Measurements from ENCODE around the gene SLC25A22. TPM values are rescaled to one million over a fixed set of nuclear protein-coding genes. Genes with fewer than 3 reads are reported as not detected.

The SLC25A22 gene
- total and polyA plus RNA-seq, 9 of the 15 experiments (the other 6 are each of a cell fraction or from before 2014, with no cell fraction given) = 0.41 to 55.4 (median 11.4) TPM

DNA sequence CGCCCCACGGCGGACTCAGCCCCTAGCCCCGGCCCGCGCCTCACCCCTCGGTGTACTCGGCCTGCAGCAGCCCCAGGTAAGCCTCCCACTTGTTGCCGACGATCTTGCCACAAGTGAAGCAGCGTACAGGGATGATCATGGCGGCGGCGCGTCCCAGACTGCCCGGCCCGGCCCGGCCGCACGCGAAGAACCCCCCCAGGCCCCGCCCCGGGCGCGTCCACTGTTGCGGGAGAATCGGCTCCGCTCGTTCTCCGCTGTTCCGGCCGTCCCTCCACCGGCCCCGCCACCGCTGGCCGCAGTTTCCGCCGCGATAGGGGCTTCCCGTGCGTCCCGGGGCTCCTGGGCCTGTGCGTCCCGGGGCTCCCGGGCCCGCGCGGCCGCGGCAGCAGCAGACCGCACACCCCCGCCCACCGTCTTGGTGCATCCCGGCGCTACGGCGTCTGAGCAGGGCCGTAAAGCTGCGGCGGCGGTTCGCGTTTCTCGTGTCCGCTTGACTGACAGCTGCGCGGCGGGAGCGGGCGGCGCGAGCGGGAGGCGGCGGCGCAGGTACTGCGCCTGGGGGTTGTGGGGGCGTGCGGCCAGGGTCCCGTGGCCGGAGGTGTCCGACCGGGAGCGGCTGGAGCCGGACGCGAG, 44.4 kb upstream of the SLC25A22 start, which contains the start of the genes POLR2L and TSPAN4 (continued):
- no peak for TF ChIP-seq JUNB (CRISPR knock-in tag; conservative IDR thresholded peaks at IDR 0.05)
- TF ChIP-seq, protein P1, sequence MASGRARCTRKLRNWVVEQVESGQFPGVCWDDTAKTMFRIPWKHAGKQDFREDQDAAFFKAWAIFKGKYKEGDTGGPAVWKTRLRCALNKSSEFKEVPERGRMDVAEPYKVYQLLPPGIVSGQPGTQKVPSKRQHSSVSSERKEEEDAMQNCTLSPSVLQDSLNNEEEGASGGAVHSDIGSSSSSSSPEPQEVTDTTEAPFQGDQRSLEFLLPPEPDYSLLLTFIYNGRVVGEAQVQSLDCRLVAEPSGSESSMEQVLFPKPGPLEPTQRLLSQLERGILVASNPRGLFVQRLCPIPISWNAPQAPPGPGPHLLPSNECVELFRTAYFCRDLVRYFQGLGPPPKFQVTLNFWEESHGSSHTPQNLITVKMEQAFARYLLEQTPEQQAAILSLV (tag; IDR thresholded peaks at IDR 0.05) = no peak
- TF ChIP-seq WHSC1 (IDR thresholded peaks at IDR 0.05; ENCODE audit: low read length) = no peak
- TF ChIP-seq NR2C2 (CRISPR knock-in tag; IDR thresholded peaks at IDR 0.05) = peak; percentile 40
- TF ChIP-seq NR2C2 (tag; IDR thresholded peaks at IDR 0.05) = no peak; the same call in 1 of the 2 replicates
- TF ChIP-seq, protein P2, sequence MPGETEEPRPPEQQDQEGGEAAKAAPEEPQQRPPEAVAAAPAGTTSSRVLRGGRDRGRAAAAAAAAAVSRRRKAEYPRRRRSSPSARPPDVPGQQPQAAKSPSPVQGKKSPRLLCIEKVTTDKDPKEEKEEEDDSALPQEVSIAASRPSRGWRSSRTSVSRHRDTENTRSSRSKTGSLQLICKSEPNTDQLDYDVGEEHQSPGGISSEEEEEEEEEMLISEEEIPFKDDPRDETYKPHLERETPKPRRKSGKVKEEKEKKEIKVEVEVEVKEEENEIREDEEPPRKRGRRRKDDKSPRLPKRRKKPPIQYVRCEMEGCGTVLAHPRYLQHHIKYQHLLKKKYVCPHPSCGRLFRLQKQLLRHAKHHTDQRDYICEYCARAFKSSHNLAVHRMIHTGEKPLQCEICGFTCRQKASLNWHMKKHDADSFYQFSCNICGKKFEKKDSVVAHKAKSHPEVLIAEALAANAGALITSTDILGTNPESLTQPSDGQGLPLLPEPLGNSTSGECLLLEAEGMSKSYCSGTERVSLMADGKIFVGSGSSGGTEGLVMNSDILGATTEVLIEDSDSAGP (CRISPR knock-in tag; IDR thresholded peaks at IDR 0.05) = no peak
- TF ChIP-seq, protein P3, sequence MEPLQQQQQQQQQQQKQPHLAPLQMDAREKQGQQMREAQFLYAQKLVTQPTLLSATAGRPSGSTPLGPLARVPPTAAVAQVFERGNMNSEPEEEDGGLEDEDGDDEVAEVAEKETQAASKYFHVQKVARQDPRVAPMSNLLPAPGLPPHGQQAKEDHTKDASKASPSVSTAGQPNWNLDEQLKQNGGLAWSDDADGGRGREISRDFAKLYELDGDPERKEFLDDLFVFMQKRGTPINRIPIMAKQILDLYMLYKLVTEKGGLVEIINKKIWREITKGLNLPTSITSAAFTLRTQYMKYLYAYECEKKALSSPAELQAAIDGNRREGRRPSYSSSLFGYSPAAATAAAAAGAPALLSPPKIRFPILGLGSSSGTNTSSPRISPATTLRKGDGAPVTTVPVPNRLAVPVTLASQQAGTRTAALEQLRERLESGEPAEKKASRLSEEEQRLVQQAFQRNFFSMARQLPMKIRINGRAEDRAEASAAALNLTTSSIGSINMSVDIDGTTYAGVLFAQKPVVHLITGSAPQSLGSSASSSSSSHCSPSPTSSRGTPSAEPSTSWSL (CRISPR knock-in tag; IDR thresholded peaks at IDR 0.05; ENCODE audit: borderline replicate concordance) = no peak
- no peak for TF ChIP-seq RHOXF2B (CRISPR knock-in tag; conservative IDR thresholded peaks at IDR 0.05)
- TF ChIP-seq BCL6 (CRISPR knock-in tag; IDR thresholded peaks at IDR 0.05) = no peak
- TF ChIP-seq, protein P4, sequence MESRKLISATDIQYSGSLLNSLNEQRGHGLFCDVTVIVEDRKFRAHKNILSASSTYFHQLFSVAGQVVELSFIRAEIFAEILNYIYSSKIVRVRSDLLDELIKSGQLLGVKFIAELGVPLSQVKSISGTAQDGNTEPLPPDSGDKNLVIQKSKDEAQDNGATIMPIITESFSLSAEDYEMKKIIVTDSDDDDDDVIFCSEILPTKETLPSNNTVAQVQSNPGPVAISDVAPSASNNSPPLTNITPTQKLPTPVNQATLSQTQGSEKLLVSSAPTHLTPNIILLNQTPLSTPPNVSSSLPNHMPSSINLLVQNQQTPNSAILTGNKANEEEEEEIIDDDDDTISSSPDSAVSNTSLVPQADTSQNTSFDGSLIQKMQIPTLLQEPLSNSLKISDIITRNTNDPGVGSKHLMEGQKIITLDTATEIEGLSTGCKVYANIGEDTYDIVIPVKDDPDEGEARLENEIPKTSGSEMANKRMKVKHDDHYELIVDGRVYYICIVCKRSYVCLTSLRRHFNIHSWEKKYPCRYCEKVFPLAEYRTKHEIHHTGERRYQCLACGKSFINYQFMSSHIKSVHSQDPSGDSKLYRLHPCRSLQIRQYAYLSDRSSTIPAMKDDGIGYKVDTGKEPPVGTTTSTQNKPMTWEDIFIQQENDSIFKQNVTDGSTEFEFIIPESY (CRISPR knock-in tag; IDR thresholded peaks at IDR 0.05) = peak; percentile 80
- peak; percentile 86 for TF ChIP-seq POLR2AphosphoS5 (IDR thresholded peaks at IDR 0.05; ENCODE audit: control insufficient read depth, insufficient read depth, low read depth, low read length)
- TF ChIP-seq PPARD (CRISPR knock-in tag; IDR thresholded peaks at IDR 0.05) = no peak
- no peak for TF ChIP-seq ZNF316 (IDR thresholded peaks at IDR 0.05)
- TF ChIP-seq ZNF431 (CRISPR knock-in tag; IDR thresholded peaks at IDR 0.05) = 0 out of 2 replicates have a peak, but pooled peaks have one; percentile 54
- TF ChIP-seq, protein P5, sequence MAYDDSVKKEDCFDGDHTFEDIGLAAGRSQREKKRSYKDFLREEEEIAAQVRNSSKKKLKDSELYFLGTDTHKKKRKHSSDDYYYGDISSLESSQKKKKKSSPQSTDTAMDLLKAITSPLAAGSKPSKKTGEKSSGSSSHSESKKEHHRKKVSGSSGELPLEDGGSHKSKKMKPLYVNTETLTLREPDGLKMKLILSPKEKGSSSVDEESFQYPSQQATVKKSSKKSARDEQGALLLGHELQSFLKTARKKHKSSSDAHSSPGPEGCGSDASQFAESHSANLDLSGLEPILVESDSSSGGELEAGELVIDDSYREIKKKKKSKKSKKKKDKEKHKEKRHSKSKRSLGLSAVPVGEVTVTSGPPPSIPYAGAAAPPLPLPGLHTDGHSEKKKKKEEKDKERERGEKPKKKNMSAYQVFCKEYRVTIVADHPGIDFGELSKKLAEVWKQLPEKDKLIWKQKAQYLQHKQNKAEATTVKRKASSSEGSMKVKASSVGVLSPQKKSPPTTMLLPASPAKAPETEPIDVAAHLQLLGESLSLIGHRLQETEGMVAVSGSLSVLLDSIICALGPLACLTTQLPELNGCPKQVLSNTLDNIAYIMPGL (CRISPR knock-in tag; IDR thresholded peaks at IDR 0.05) = peak; percentile 96
- no peak for TF ChIP-seq ARID2 (IDR thresholded peaks at IDR 0.05)
- TF ChIP-seq GABPA (tag; conservative IDR thresholded peaks at IDR 0.05; ENCODE audit: low read depth) = peak; percentile 48; the same call in 1 of the 2 replicates
- peak; percentile 75; the same call in 1 of the 2 replicates for TF ChIP-seq CBX1 (IDR thresholded peaks at IDR 0.05; ENCODE audit: low read depth)
- TF ChIP-seq ZNF445 (CRISPR knock-in tag; IDR thresholded peaks at IDR 0.05; ENCODE audit: low read depth) = no peak
- TF ChIP-seq, protein P6, sequence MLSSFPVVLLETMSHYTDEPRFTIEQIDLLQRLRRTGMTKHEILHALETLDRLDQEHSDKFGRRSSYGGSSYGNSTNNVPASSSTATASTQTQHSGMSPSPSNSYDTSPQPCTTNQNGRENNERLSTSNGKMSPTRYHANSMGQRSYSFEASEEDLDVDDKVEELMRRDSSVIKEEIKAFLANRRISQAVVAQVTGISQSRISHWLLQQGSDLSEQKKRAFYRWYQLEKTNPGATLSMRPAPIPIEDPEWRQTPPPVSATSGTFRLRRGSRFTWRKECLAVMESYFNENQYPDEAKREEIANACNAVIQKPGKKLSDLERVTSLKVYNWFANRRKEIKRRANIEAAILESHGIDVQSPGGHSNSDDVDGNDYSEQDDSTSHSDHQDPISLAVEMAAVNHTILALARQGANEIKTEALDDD (IDR thresholded peaks at IDR 0.05) = no peak

Data from K562 (cell line).